Stimulated activated CD8-positive, alpha-beta memory T cell treated with anti-CD3 and anti-CD28 coated beads, Interleukin-4, amount 100 ng/mL, for 48 hours (primary cell): ENCODE measurements around the gene GID4.

Experiments used
- DNase-seq: peaks from one replicate; pipeline ENCODE4 v3.0.0-alpha.2; 2020

Gene GID4

DNA sequence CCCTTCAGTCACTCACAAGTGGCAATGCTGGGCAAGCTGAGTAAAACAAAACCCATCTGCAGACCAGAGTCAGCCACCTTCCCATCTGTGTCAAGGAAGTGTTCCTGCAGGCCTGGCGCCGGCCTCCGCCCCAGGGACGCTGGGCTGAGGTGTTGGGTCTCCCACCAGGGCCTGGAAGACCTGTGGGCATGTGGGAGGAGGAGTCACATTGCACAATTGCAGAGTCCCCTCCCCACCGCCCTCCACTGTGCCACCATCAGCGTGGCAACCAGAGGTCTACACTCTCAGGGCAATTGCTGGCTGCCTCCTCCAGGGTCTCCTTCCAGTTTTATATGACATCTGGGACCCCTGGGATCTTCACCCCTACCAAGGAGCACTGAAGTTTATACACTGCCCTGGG is 66.4 kb downstream of the GID4 start:
- DNase-seq, result no peak

DNA sequence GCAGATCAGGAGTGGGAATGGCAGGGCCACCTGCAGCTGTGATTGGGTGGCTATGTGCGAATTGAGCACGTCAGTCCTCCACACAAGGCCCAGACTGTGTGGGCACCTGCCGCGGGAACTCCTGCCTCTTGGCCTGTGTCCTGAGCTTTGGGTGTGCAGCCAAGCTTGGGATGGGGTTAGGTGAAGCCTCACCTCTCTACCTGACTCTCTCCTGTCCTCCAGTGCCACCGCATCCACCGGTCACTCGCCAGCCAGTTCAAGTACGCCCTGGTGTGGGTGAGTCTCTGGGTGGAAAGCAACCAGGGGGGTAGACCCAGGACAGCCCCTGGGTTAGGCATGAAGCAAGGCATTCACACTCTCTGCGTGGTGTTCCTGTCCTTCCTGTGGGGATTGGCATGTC is 67.0 kb downstream of the GID4 start:
- DNase-seq, result no peak

DNA sequence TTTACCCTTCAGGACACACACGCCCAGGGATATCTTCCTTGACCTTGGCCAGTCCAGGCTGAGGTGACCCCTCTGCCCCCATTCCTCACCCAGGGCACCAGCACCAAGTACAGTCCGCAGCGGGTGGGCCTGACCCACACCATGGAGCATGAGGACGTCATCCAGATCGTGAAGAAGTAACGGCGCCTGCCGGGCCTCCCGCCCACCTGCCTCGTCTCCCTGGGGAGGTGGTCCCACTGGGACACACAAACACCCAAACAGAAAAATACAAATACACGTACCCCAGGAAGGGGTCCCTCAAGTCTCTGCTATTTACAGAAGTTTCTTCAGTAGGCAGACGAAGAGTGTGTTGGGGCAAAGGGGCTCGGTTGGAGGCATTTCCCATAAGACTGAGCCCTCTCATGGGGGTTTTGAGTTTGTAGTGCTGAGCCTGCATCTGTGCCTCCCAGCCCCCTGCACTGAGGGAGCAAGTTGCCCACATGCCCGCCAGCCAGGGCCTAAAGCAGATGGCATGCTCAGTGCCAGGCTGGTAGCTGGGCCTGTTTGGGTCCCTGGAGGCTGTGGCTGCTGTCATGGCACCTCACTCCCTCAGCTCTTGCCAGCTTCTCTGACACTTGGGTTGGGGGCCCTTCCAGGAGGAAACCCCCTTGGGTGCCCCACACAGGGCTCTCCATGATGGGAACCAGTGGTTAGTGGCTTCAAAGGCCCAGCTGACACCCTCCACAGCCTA is 68.0 kb downstream of the GID4 start:
- DNase-seq, result no peak

DNA sequence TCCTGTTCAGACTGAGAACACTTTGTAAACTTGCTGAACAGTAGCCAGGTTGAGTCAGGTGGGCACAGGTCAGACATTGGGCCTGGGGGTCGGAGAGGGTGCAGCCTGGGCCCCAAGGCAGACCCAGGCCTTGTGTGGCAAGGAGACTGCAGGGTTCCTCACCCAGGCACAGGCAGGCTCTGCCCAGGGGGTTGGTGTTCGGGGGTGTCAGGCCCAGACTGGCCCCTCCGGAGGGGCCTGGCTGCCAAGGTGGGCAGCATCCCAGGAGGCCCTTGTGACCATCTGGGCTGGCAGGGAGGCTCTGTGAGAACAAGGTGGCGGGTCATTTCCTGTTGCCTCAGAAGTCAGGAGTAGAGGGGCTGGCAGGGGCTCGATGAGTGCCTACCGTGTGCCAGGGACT is 68.8 kb downstream of the GID4 start:
- no peak for DNase-seq

DNA sequence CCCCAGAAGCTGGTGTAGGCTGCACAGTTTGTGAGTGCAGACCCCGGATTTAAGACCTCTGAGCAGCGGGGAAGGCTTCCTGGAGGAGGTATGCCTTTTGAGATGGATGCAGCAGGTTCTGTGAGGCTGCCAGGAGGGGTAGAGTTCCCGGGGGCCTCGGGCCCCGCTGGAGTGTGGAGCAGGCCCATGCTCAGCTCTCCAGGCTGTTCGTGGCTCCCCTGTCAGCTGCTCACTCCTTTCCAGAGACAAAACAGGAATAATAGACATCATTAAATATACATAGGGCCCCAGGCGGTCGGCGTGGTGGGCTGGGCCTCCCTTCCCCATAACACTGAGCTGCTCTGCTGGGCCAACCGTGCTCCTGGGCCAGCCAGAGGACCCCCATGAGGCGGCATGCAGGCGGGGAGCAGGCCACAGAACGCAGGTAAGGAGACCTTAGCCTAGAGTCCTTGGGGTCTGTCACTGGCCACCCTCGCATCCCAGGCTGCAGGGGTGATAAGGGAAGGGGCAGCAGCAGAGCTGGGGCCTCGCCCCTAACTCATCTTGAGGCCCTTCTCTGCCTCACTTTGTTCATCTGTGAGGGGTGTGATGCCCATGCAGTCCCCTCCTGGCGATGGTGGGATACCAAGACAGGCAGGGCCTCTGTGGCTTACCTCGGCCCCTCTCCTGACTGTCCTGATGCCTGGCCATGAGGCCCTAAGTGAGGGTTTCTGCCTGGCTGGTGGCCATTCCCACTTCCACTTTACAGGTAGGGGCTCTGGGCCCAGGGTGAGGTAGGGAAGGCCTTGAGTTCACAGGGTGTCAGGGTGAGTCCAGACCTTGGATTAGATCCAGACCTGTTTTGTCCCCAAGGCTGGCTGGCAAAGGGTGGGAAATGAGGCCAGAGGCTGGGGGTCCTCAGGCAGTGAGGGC is 69.4 kb downstream of the GID4 start, which contains the start of gene MYO15A:
Gene MYO15A (plus strand): TSS at position 356 of the 912 bp plus-strand sequence. CDS start 10,045 bp downstream, outside the sequence.
- DNase-seq, result no peak

DNA sequence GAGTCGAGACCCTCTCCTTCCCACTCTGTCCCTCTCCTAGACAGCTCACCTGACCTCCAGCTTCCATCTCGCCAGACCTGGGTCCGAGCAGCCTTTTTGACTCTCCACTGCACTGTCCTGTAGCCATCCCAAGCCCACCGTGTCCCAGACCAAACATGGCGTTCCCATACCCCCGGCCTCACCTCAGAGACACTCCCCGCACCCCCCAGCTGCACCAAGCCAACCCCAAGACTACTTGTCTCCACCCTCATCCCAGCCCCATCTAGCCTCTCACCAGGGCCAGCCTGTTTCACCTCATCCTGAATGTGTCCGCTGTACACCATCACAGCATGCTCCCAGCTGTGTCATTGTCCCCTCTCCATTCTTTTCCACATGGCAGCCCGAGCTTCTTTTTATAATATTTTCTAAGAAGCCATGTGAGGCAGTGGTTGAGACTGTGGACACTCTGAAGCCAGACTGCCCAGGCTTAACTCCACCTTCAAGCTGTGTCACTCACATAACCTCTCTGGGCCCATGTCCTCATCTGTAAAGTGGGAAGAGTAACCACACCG is 70.8 kb downstream of the GID4 start:
- no peak for DNase-seq

DNA sequence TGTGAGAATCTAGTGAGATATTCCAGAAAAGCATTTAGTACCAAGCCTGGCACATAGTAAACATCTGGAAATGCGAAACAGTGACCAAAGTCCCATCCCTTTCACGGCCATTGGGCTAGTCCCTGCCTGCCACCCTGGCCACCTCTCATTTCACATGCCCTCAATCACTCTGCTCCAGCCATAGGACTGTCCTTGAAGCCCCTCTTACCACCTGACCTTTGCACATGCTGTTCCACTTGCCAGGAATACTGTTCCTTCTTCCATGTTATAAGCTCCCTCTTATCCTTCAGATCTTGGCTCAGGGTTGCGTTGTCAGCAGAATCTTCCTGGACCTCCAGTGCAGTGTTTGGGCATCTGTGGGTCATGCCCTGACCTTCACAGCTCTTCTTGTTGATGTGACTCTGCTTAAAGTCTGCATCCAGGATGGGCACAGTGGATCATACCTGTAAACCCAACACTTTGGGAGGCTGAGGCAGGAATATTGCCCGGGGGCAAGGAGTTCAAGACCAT is 71.5 kb downstream of the GID4 start:
- no peak for DNase-seq

DNA sequence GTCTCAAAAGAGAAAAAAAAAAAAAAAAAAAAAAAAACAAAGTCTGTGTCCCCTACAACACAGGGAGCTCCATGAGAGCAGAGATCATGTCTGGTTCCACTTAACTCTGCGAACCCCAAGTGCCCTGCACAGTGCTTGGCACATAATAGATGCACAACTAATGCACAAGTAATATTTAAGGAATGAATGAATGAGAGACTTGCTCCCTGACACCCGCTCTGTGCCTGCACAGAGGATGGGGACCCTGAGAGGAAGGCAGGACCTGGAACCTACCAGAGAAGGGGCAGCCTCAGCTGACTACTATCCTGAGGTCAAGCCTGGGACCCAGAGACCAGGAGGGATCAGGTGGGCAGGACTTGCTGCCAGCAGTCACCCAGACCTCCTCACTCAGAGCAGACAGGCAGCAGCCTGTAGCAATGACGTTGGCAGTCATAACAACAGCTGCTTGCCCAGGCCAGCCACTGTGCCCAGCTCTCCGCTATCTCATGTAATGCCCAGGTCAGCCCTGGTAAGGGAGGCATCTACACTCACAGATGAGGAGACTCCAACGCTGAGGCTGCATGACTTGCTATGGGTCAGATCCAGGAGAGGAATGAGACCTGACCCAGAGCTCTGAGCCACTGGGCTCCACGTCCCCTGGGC is 72.2 kb downstream of the GID4 start:
- DNase-seq, result no peak

DNA sequence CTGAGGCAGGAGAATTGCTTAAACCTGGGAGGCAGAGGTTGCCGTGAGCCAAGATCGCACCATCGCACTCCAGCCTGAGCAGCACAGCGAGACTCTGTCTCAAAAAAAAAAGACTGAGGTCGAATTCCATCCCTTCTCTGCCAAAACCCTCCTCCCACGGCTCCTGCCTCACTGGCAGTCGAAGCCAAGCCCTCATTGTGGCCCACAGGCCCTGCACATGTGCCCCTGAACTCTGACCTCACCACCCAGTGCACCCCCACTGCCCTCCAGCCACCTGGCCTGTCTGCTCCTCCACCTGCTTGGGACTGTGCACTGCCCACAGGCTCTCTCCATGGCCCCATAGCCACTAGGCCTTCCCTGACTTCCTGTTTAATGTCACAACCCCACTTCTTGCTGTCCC is 76.3 kb downstream of the GID4 start:
- DNase-seq, result no peak

DNA sequence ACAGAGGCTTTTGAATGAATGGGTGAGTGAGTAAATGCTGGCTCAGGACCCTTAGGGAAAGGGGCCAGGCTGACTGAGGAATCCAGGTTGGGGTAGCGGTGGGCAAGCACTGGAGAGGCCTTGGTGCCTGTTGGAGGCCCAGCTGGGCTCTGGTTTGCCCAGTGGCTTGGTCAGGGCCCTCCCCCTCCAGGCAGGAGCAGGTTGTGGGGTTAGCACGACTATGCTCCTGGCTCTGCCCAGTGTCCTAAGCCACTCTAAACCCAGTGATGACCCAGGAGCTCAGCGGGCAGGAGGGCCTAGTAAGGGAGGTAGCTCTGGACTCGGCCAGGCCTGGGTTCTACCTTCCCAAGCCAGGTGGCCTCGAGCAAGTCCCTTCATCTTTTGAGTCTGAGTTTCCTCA is 76.9 kb downstream of the GID4 start:
- no peak for DNase-seq

DNA sequence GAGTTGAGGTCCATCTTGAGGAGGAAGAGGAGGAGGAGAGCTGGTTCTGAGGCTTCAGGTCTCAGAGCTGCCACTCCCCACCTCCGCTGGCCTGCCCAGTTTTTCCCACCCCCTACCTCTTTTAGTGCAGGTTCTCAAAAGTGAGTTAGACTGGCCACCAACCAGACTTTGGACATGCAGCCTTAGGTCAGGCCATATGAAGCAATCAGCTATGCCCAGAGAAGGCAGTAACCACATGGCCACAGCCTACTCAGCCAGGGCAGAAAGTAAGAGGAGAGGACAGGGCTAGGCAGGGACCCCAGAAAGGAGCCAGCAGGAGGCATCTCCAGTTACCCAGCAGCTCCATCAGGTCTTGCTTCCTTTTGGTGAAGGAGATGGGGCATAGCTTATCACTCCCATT is 78.3 kb downstream of the GID4 start:
- no peak for DNase-seq
